ENCODE data around the gene CS.

CS gene

DNA sequence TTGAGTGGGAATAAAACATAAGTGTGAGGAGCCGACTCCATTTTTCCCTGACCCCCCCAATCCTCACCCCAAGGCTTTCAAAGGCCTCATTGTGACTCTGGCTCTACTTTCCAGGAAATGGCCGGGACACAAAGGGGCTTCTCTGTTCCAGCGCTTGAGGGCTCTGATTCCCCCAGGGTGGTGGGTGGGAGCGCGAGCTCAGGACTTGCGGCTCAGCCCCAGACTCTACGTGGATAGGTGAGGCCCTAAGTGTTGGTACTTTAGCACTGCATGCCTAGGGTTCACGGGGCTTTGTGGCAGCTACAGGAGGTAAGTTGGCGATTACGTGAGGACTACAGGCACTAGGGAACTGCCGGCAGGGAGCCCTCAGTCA lies 15.1 kb upstream of the CS start:
- Histone ChIP-seq H3K36me3 (peaks cover 8% of the 10 kb centered on the region), H3K27ac (peak overlapping the region; percentile 96), H3K4me1 (ENCODE audit: control insufficient read depth in 1 of 2, insufficient read depth in 1 of 2, low read depth in 1 of 2, low read length in 1 of 2) (peaks cover 13 to 17% of the 10 kb centered on the region in 2 experiments), H3K9me3 (no peaks in the 10 kb centered on the region), H3K27me3 (no peaks in the 10 kb centered on the region), H3K4me3 (ENCODE audit: low read depth in 1 of 2, low read length in 1 of 2) (peak overlapping the region; percentile 94 to 98)
- TF ChIP-seq, protein P1, sequence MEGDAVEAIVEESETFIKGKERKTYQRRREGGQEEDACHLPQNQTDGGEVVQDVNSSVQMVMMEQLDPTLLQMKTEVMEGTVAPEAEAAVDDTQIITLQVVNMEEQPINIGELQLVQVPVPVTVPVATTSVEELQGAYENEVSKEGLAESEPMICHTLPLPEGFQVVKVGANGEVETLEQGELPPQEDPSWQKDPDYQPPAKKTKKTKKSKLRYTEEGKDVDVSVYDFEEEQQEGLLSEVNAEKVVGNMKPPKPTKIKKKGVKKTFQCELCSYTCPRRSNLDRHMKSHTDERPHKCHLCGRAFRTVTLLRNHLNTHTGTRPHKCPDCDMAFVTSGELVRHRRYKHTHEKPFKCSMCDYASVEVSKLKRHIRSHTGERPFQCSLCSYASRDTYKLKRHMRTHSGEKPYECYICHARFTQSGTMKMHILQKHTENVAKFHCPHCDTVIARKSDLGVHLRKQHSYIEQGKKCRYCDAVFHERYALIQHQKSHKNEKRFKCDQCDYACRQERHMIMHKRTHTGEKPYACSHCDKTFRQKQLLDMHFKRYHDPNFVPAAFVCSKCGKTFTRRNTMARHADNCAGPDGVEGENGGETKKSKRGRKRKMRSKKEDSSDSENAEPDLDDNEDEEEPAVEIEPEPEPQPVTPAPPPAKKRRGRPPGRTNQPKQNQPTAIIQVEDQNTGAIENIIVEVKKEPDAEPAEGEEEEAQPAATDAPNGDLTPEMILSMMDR (IDR thresholded peaks at IDR 0.05): no peak

DNA sequence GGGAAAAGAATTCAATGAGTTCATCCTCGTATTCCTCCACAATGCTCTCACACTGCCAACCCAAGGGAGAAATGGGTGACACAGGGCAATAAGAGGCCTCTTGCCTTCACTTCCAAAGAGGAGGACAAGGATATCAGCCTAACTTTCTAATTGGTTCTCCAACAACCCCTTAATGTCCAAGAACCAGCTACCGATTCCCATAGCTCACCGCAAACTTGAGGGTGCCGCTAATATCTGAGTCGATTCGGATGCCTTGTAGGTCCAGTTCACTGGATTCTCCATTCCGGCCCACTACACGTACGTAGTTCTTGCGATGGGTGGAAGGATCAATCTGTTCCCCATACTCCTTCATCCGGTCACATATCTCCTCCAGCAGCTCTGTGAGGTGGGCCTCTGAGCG lies 10.9 kb upstream of the CS start:
- peaks cover 12% of the 10 kb centered on the region for H3K36me3 ChIP-seq
- H3K27ac ChIP-seq: no peak overlapping the region
- H3K9me3 ChIP-seq: no peaks in the 10 kb centered on the region
- H3K27me3 ChIP-seq: no peaks in the 10 kb centered on the region
- H3K4me3 ChIP-seq (ENCODE audit: low read depth in 1 of 2, low read length in 1 of 2): no peak overlapping the region
- H3K4me1 ChIP-seq (ENCODE audit: control insufficient read depth in 1 of 2, insufficient read depth in 1 of 2, low read depth in 1 of 2, low read length in 1 of 2): peaks cover 8 to 12% of the 10 kb centered on the region in 2 experiments
- TF ChIP-seq, protein P1 (IDR thresholded peaks at IDR 0.05): no peak

DNA sequence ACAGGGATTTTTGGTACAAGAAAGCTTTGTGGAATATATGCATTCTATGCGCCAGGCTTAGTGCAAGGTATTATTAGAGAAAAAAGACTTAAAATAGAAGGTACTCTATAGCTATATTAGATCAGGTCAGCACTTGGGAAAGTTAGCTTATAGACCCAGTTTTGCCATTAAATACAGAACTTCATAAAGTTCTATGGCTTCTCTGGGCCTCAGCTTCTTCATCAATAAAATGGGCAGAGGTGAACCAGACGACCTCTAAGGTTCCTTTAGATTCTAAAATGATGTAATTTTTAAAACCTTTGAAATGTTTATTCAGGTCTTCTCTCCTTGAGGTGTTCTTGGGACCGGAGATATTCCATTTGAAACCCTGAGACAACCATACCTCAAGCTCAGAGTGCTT lies 8.6 kb upstream of the CS start:
- Histone ChIP-seq H3K27ac (no peak overlapping the region), H3K4me3 (ENCODE audit: low read depth in 1 of 2, low read length in 1 of 2) (no peak overlapping the region), H3K4me1 (ENCODE audit: control insufficient read depth in 1 of 2, insufficient read depth in 1 of 2, low read depth in 1 of 2, low read length in 1 of 2) (no peaks in the 10 kb centered on the region), H3K27me3 (no peaks in the 10 kb centered on the region), H3K36me3 (peaks cover 12% of the 10 kb centered on the region), H3K9me3 (no peaks in the 10 kb centered on the region)
- TF ChIP-seq, protein P1 (IDR thresholded peaks at IDR 0.05): no peak

DNA sequence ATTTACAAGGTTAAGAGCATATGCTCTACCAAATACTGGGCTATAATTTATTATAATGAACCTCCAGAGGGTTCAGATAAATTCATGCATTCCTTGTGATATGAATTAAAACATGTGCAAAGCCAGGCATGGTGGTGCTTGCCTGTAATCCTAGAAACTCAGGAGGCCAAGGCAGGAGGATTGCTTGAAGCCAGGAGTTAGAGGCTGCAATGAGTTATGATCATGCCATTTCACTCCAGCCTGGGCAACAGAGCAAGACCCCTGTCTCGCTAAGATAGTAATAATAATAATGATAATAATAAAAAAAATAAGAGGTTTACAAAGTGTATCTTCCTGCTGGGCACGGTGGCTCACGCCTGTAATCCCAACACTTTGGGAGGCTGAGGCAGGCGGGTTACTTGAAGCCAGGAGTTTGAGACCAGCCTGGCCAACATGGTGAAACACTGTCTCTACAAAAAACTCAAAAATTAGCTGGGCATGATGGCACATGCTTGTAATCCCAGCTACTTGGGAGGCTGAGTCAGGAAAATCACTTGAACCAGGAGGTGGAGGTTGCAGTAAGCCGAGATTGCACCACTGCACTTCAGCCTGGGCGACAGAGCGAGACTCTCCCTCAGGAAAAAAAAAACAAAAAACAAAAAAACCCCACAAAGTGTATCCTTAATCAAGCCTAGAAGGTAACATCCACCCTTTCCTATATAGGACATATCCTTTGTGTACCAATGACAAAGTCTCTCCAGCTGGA lies 7.3 kb upstream of the CS start:
- Histone ChIP-seq H3K4me3 (ENCODE audit: low read depth in 1 of 2, low read length in 1 of 2) (no peak overlapping the region), H3K27ac (no peak overlapping the region), H3K4me1 (ENCODE audit: control insufficient read depth in 1 of 2, insufficient read depth in 1 of 2, low read depth in 1 of 2, low read length in 1 of 2) (no peaks in the 10 kb centered on the region), H3K36me3 (peaks cover 12% of the 10 kb centered on the region), H3K27me3 (no peaks in the 10 kb centered on the region), H3K9me3 (no peaks in the 10 kb centered on the region)
- TF ChIP-seq, protein P1 (IDR thresholded peaks at IDR 0.05): no peak

DNA sequence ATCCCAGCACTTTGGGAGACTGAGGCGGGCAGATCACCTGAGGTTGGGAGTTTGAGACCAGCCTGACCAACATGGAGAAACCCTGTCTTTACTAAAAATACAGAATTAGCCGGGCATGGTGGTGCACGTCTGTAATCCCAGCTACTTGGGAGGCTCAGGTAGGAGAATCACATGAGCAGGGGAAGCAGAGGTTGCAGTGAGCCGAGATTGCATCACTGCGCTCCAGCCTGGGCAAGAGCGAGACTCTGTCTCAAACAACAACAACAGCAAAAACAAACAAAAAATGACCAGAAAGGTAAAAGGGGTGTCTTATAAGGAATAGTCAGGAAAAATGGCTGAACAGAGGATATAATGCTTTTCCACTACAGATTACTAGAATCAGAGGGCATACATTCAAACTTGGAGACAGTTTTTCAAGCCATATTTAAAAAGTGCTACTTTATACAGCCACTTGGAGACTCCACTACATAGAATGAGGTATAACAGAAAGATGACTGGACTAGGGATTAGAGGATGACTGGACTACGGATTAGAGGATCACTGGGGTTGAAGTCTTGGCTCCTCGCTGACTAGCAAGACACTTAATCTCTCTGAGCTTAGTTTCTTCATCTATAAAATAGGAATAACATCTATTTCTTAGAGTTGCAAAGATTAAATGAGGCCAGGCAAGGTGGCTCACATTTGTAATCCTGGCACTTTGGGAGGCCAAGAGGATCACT lies 4.9 kb upstream of the CS start:
- peaks cover 9 to 13% of the 10 kb centered on the region in 2 experiments for H3K4me1 ChIP-seq (ENCODE audit: control insufficient read depth in 1 of 2, insufficient read depth in 1 of 2, low read depth in 1 of 2, low read length in 1 of 2)
- TF ChIP-seq, protein P1 (IDR thresholded peaks at IDR 0.05): no peak
- H3K9me3 ChIP-seq: no peaks in the 10 kb centered on the region
- H3K27me3 ChIP-seq: no peaks in the 10 kb centered on the region
- peaks cover 4% of the 10 kb centered on the region for H3K36me3 ChIP-seq
- H3K27ac ChIP-seq: no peak overlapping the region
- no peak overlapping the region for H3K4me3 ChIP-seq (ENCODE audit: low read depth in 1 of 2, low read length in 1 of 2)
